Body of pancreas (tissue), 4 donors: ENCODE data around the gene WASF3.

Experiments
- CTCF ChIP-seq, 7 experiments: fragments of 450-650 bp in 4 of 7; fragments of 200-600 bp in 3 of 7; sonication (generic) in 3 of 7; IDR thresholded peaks; one replicate each; pipeline ENCODE4 v1.5.1; 2016 to 2019; ENCODE audit warnings: antibody characterized with exemption in 7 of 7
- POLR2A ChIP-seq, 3 donors: fragments of 450-650 bp; IDR thresholded peaks; one replicate each; pipeline ENCODE4 v1.6.1; 2016; ENCODE audit warnings: antibody characterized with exemption in 3 of 3, mild to moderate bottlenecking in 2 of 3

- TF ChIP-seq CTCF (IDR thresholded peaks at IDR 0.05) (no peak), POLR2A (IDR thresholded peaks at IDR 0.05) (no peak)
These were observed 22.1 kb downstream of the WASF3 start for GRCh38 chr13:26579580-26579979.
